Activated CD4-positive, CD25-positive, alpha-beta regulatory T cell treated with anti-CD3 and anti-CD28 coated beads, Interleukin-2, amount 50 U/mL, for 72 hours (primary cell): ENCODE measurements around the gene TOMM5.
"Not testable (repeated sequence)": the region's sequence is repeated elsewhere in the genome, so short reads cannot be mapped to it uniquely, and the experiment has no call there.

ENCODE experiments used
- DNase-seq: peaks from one replicate; pipeline ENCODE4 v3.0.0; 2021

The TOMM5 gene

GRCh38 chr9:37611014-37611413 lies 18.6 kb upstream of the TOMM5 start:
- DNase-seq = no peak

DNA sequence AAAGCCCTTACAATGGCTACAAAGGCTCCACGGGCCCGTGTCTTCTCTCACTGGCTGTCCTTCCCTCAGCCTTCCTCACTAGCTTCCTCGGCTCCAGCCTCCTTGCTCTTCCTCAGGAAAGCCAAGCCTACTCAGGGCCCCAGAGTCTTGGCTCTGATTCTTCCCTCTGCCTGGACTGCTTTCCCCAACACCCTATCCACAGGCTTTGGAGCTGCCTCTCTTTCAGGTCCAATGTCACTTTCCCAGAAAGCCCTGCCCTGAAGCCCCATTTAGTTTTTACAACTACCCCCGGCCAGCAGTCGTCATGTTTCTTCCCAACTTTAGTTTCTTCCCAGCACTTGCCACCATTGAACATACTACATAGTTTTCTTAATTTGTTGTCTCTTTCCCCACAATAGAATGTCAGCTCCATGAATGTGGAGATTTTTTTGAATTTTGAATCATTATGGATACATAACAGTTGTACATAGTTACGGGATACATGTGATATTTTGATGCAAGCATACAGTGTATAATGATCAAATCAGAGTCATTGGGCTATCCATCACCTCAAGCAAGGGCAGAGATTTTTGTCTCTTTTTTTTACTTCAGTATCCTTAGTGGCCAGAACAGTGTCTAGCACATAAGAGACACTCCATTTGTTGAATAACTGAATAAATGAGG lies 17.5 kb upstream of the TOMM5 start:
- no peak for DNase-seq

- no peak for DNase-seq
These were observed 15.9 kb upstream of the TOMM5 start for GRCh38 chr9:37608250-37608649.

DNA sequence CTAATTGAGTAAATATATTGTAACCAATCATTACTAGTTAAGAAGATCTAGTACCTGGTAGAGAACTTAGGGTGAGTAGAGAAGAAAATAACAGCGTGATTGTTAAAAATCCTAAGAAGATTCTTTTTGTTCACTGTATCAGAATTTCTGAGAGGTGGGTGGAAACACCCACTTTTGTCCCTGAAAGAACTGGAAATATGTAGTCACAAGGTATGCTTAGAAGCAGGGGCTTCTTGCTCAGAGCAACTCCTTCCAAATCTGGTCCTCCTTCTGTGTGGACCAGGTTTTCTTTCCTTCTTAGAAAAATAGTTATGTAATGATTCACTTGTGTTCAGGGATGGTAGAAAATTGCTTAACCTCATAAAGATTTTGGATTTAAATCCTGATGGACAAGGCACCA lies 11.9 kb upstream of the TOMM5 start:
- DNase-seq = no peak

DNA sequence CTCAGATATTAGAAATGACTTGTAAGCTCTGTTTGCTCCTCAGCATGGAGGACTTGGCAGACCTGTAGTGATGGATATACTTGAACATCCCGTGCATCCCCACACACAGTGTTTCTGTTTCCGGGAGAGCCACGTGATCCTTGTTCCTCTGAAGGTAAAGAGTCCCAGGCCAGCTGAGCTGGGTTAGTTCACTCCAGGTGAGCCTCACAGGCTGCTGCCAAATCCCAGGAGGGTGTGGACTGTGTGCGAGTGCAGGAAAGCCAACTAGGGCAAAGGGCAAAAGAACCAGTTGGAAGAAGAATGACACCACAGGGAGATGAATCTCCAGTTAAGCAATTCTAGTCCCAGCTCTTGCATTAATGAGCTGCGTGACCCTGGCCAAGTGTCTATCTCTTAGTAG lies 10.4 kb upstream of the TOMM5 start:
- no peak for DNase-seq

DNA sequence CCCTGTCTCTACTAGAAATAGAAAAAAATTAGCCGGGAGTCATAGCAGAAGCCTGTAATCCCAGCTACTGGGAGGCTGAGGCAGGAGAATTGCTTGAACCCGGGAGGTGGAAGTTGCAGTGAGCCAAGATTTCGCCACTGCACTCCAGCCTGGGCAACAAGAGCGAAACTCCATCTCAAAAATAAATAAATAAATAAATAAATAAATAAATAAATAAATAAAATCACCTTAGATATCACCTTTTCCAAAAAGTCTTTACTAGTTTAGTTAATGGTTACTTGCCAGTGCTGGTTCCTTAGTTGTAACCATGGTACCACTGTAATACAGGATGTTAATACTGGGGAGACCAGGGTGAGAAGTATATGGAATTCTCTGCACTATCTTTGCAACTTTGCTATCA lies 9.7 kb upstream of the TOMM5 start:
- not testable (repeated sequence) for DNase-seq

DNA sequence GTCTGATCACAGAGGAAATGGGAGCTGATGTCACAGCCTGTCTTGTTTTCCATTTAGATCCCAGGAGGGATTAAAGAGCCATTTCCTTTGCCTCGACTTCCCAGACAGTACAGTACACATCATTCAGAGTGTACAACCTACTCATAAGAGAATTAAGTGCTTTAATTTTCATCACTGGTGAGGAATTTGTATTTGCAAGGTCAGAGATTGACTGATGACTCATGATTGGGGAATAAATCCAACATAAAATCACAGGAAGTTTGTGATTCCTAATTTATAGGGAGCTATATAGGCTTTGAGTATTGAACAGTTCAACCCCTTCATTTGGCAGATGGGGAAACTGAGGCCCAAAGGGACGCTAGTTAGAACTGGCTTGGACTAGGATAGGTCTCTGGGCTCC lies 4.1 kb upstream of the TOMM5 start:
- no peak for DNase-seq

- DNase-seq = no peak
These were observed 1.6 kb upstream of the TOMM5 start for GRCh38 chr9:37593883-37594448.

- no peak for DNase-seq
These were observed 4.9 kb downstream of the TOMM5 start for GRCh38 chr9:37587521-37587920.

GRCh38 chr9:37583522-37584121 lies 8.8 kb downstream of the TOMM5 start:
- no peak for DNase-seq

- DNase-seq = no peak
These were observed 9.7 kb downstream of the TOMM5 start for GRCh38 chr9:37582548-37583157.

DNA sequence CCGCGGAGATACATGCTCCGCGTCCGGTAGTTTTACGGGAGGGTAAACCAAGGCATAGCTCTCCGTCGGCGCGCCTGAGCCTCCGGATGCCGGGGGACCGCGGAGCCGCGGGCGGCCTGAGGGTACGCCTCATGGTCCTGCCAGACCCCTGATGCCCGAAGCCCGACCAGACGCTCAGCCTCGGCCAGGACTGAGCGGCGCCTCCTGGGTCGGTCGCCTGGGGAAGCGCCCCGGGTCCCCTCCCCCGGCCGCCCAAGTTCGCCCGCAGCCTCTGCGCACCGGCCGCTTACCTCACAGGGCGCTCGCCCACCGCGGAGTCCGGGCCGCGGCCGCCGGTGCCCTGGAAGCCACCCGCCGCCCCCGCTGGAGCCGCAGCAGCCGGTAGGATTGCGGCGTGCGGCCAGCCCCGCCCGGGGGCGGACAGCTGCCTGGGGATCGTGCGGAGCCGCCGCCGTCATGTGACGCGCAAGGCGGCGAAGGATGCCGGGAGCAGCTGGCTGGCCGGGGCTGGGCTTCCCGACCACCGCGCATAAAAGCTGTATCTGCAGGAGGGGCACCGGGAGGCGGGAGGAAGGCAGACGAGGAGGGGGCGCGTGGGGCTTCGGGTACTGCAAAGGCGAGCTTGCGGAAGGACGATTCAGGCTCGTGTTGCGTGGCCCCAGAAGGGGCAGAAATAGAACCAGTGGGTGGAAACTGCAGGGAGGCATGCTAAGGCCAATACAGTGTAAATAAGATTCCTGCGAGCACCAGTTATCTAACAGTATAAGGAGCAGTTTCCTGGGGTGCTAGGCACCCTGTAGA lies 16.3 kb downstream of the TOMM5 start, which contains the start of gene FBXO10:
FBXO10 (minus strand) TSS at position 460 of the 801 bp plus-strand sequence. CDS start 34,612 bp downstream, outside the sequence.
- peak; percentile 53 for DNase-seq

GRCh38 chr9:37575511-37575914 lies 16.9 kb downstream of the TOMM5 start:
- DNase-seq = no peak

DNA sequence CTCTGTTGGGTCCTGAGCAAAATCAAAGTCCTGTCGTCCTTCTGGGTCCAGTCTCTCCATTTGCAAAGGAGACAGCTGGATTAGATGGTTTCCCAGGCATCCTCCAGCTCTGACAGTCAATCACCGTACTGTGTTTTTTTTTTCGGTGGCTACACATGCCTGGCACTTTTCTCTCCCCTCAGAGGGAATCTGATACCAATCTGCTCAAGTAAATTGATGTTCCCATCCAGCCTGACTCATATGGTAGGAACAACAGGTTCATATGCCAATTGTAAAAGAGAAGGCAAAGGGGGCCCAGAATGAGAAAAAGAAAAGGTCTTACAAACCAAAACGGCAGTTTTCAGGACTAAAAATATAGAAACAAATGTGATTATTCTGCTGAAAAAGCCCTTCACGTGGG lies 17.4 kb downstream of the TOMM5 start:
- DNase-seq = no peak

- DNase-seq = no peak
These were observed 18.1 kb downstream of the TOMM5 start for GRCh38 chr9:37574241-37574721.

- no peak for DNase-seq
These were observed 21.1 kb downstream of the TOMM5 start for GRCh38 chr9:37571282-37571681.

DNA sequence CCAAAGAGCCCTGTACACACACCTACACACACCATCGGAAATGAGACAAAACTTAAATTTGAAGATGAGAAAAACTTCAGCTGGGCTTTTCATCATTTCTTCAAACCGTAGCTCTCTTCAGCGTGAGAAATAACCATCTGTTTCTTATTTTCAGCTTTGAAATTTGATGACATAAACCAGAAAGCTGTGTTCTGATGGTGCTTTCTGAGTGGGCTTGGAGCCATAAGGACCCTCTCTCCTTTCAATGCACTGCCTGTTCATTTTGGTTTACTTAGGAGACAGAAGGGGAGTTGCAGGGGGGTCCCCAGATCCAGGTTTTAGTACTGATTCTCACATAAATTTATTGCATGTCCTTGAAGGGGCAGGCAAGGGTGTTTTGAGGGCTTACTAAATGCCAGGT lies 25.7 kb downstream of the TOMM5 start:
- no peak for DNase-seq

GRCh38 chr9:37565661-37566618 lies 26.5 kb downstream of the TOMM5 start:
- no peak for DNase-seq

DNA sequence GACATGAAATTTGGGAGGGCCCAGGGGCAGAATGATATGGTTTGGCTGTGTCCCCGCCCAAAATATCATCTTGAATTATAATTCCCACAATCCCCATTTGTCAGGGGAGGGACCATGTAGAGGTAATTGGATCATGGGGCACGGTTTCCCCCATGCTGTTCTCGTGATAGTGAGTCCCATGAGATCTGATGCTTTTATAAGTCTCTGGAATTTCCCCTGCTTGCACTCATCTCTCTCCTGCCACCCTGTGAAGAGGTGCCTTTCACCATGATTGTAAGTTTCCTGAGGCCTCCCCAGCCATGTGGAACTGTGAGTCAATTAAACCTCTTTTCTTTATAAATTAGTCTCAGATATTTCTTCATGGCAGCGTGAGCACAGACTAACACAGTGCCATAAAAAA lies 27.5 kb downstream of the TOMM5 start:
- DNase-seq = no peak

- DNase-seq = no peak
These were observed 28.4 kb downstream of the TOMM5 start for GRCh38 chr9:37563806-37564513.

DNA sequence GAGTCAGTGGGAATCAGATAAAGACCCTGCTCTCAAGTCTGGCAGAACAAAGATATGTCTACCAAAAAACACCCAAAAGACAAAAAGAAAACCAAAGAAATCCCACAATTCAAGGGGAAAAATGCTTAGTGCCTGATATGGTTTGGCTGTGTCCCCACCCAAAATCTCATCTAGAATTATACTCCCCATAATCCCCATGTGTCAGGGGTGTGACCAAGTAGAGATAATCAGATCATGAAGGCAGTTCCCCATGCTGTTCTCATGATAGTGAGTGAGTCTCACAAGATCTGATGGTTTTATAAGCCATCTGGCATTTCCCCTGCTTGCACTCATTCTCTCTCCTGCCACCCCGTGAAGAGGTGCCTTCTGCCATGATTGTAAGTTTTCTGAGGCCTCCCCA lies 29.6 kb downstream of the TOMM5 start:
- DNase-seq = no peak
